TTC549 (cell line): ENCODE results near the gene EMC7.

Source experiments
- FAIRE-seq: peaks from 2 replicates; lab custom pipeline; 2012; peaks lifted over from hg19 to GRCh38; lab: Jason Lieb, UNC

EMC7 gene

GRCh38 chr15:34038023-34038870 is 63.4 kb downstream of the EMC7 start:
- no peak for FAIRE-seq
